Effector memory CD4-positive, alpha-beta T cell (primary cell): Measurements from ENCODE around the gene MGAT4A.
A peak's percentile ranks its signal among the peaks of the same experiment; 100 is the strongest.

Experiments used
- DNase-seq, 3 donors: peaks; one replicate each; pipeline ENCODE4 v3.0.0-alpha.2; 2020
- H3K27ac ChIP-seq: 2 replicates; pipeline ENCODE4 v1.7.0; 2013; ENCODE audit warnings: mild to moderate bottlenecking, low read length, moderate library complexity; ENCODE audit not compliant: insufficient read depth, poor library complexity, severe bottlenecking
- H3K27me3 ChIP-seq: replicated peaks from 2 replicates; pipeline ENCODE4 v1.7.0; 2013; ENCODE audit warnings: mild to moderate bottlenecking, low read length; ENCODE audit not compliant: insufficient read depth, control insufficient read depth, poor library complexity, severe bottlenecking
- H3K36me3 ChIP-seq: 2 replicates; pipeline ENCODE4 v1.7.0; 2013; ENCODE audit warnings: mild to moderate bottlenecking, low read length, moderate library complexity; ENCODE audit not compliant: control insufficient read depth, insufficient read depth
- H3K4me1 ChIP-seq: 2 replicates; pipeline ENCODE4 v1.7.0; 2013; ENCODE audit warnings: low read length, mild to moderate bottlenecking; ENCODE audit not compliant: control insufficient read depth, insufficient read depth, poor library complexity, severe bottlenecking
- H3K4me3 ChIP-seq: 2 replicates; pipeline ENCODE4 v1.7.0; 2013; ENCODE audit warnings: low read length, low read depth, mild to moderate bottlenecking; ENCODE audit not compliant: insufficient read depth, poor library complexity, severe bottlenecking
- H3K9me3 ChIP-seq: 2 replicates; pipeline ENCODE4 v1.7.0; 2013; ENCODE audit warnings: mild to moderate bottlenecking, low read length, moderate library complexity; ENCODE audit not compliant: control insufficient read depth

The MGAT4A gene

GRCh38 chr2:98623657-98624056, 107.3 kb downstream of the MGAT4A start:
- Histone ChIP-seq H3K27ac (no peak overlapping the region), H3K9me3 (no peaks in the 10 kb centered on the region), H3K4me1 (no peaks in the 10 kb centered on the region), H3K36me3 (peaks cover 61% of the 10 kb centered on the region), H3K27me3 (no peaks in the 10 kb centered on the region), H3K4me3 (no peak overlapping the region)
- DNase-seq = no peak

GRCh38 chr2:98617149-98617548, 113.8 kb downstream of the MGAT4A start:
- Histone ChIP-seq H3K4me3 (no peak overlapping the region), H3K9me3 (no peaks in the 10 kb centered on the region), H3K27me3 (no peaks in the 10 kb centered on the region), H3K27ac (no peak overlapping the region), H3K4me1 (no peaks in the 10 kb centered on the region), H3K36me3 (peaks cover 36% of the 10 kb centered on the region)
- DNase-seq = no peak

GRCh38 chr2:98615481-98615880, 115.5 kb downstream of the MGAT4A start:
- Histone ChIP-seq H3K4me1 (peaks cover 2% of the 10 kb centered on the region), H3K27ac (no peak overlapping the region), H3K27me3 (no peaks in the 10 kb centered on the region), H3K36me3 (peaks cover 26% of the 10 kb centered on the region), H3K9me3 (no peaks in the 10 kb centered on the region), H3K4me3 (no peak overlapping the region)
- no peak for DNase-seq

- H3K27ac ChIP-seq = no peak overlapping the region
- no peak overlapping the region for H3K4me3 ChIP-seq
- H3K9me3 ChIP-seq = no peaks in the 10 kb centered on the region
- H3K4me1 ChIP-seq = peaks cover 13% of the 10 kb centered on the region
- peaks cover 14% of the 10 kb centered on the region for H3K36me3 ChIP-seq
- no peaks in the 10 kb centered on the region for H3K27me3 ChIP-seq
- no peak for DNase-seq
Measured at GRCh38 chr2:98614024-98614739, 116.8 kb downstream of the MGAT4A start.

GRCh38 chr2:98608962-98609604, 121.8 kb downstream of the MGAT4A start:
- no peak for DNase-seq
- peaks cover 31% of the 10 kb centered on the region for H3K4me1 ChIP-seq
- H3K27ac ChIP-seq = peak overlapping the region; percentile 92
- no peaks in the 10 kb centered on the region for H3K9me3 ChIP-seq
- no peaks in the 10 kb centered on the region for H3K27me3 ChIP-seq
- H3K4me3 ChIP-seq = peak overlapping the region; percentile 99
- peaks cover 12% of the 10 kb centered on the region for H3K36me3 ChIP-seq

- H3K27ac ChIP-seq = peak within 1 kb of the TSS; percentile 92
Measured at GRCh38 chr2:98608116-98608961, 122.6 kb downstream of the MGAT4A start, which contains the start of the genes COA5 and UNC50. Gene COA5 (minus strand): TSS chr2:98608512. CDS start chr2:98608405, 107 bp downstream. Gene UNC50 (plus strand): TSS chr2:98608589. CDS start chr2:98609760, 1,171 bp downstream.

GRCh38 chr2:98607741-98608115, 123.2 kb downstream of the MGAT4A start:
- peak overlapping the region; percentile 99 for H3K4me3 ChIP-seq
- no peaks in the 10 kb centered on the region for H3K9me3 ChIP-seq
- peaks cover 10% of the 10 kb centered on the region for H3K36me3 ChIP-seq
- no peak for DNase-seq
- peaks cover 31% of the 10 kb centered on the region for H3K4me1 ChIP-seq
- H3K27ac ChIP-seq = peak overlapping the region; percentile 92
- no peaks in the 10 kb centered on the region for H3K27me3 ChIP-seq

More at GRCh38 chr2:98608116-98608961, 122.6 kb downstream of the MGAT4A start, which contains the start of the genes COA5 and UNC50:
- Histone ChIP-seq H3K4me1 (peaks cover 31% of the 10 kb centered on the region), H3K27me3 (no peaks in the 10 kb centered on the region), H3K36me3 (peaks cover 12% of the 10 kb centered on the region), H3K4me3 (peak within 1 kb of the TSS; percentile 99), H3K9me3 (no peaks in the 10 kb centered on the region)
- peak; percentile 82 to 88 (median 86) for DNase-seq

- no peak for DNase-seq
- peaks cover 6% of the 10 kb centered on the region for H3K36me3 ChIP-seq
- peaks cover 31% of the 10 kb centered on the region for H3K4me1 ChIP-seq
- H3K27ac ChIP-seq = peak overlapping the region; percentile 92
- no peaks in the 10 kb centered on the region for H3K9me3 ChIP-seq
- H3K4me3 ChIP-seq = peak overlapping the region; percentile 99
- H3K27me3 ChIP-seq = no peaks in the 10 kb centered on the region
Measured at GRCh38 chr2:98607104-98607503, 123.8 kb downstream of the MGAT4A start.

GRCh38 chr2:98606431-98606830, 124.5 kb downstream of the MGAT4A start:
- peaks cover 31% of the 10 kb centered on the region for H3K4me1 ChIP-seq
- no peak overlapping the region for H3K27ac ChIP-seq
- H3K27me3 ChIP-seq = no peaks in the 10 kb centered on the region
- H3K9me3 ChIP-seq = no peaks in the 10 kb centered on the region
- no peak overlapping the region for H3K4me3 ChIP-seq
- DNase-seq = no peak
- peaks cover 10% of the 10 kb centered on the region for H3K36me3 ChIP-seq
